Measurements from ENCODE around the gene MATR3. TPM values are rescaled to one million over a fixed set of nuclear protein-coding genes. Genes with fewer than 3 reads are reported as not detected.

MATR3 gene
- total RNA-seq, 4 donors from 2014 or later = 115 to 188 (median 156) TPM

DNA sequence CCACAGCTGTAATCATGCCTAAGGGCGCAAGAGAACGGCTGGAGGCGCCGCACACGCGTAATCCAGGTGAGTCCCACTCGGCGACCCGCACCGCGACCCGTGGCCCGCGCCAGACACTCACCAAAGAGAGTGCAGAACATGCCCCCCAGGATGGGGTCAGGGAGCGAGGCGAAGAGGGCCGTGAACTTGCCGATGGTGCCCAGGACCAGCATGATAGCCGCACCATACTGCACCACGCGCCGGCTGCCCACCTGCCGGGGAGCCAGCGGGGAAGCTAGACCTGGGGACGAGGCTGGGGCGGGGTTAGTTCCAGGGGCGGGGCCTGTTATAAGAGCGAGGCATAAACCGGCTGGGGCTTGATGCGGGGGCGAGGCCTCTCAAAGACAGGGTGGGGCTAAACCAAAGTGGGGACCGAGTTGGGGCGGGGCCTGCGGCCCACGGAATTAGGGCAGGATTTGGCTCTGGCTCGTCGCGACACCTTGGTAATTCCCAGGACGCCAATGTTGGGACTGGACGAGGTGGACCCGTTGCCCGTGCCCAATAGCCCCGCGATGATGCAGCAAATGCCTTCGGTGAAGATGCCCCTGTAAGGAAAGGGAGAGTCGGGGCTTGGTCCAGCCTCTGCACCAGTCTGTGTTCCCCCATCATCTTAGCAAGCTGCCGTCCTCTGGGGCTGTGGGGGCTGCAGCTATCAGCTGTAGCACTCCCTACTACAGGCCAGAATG lies 84.7 kb downstream of the MATR3 start:
- Histone ChIP-seq H3K27ac (no peak overlapping the region), H3K9me3 (no peaks in the 10 kb centered on the region), H3K4me3 (no peak overlapping the region), H3K36me3 (no peaks in the 10 kb centered on the region), H3K27me3 (no peaks in the 10 kb centered on the region), H3K4me1 (peaks cover 10 to 14% of the 10 kb centered on the region in 2 donors)
- intact Hi-C loops (cut with DNase I; ENCODE audit: low total_unique reads) (no loop called here), in situ Hi-C loops (cut with MboI; ENCODE audit: low sequenced_read_pairs in 4 of 4) (no loop called here)
- TF ChIP-seq, protein P1, sequence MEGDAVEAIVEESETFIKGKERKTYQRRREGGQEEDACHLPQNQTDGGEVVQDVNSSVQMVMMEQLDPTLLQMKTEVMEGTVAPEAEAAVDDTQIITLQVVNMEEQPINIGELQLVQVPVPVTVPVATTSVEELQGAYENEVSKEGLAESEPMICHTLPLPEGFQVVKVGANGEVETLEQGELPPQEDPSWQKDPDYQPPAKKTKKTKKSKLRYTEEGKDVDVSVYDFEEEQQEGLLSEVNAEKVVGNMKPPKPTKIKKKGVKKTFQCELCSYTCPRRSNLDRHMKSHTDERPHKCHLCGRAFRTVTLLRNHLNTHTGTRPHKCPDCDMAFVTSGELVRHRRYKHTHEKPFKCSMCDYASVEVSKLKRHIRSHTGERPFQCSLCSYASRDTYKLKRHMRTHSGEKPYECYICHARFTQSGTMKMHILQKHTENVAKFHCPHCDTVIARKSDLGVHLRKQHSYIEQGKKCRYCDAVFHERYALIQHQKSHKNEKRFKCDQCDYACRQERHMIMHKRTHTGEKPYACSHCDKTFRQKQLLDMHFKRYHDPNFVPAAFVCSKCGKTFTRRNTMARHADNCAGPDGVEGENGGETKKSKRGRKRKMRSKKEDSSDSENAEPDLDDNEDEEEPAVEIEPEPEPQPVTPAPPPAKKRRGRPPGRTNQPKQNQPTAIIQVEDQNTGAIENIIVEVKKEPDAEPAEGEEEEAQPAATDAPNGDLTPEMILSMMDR (IDR thresholded peaks at IDR 0.05 in 4 of 5, conservative IDR thresholded peaks at IDR 0.05 in 1 of 5) = no peak
- no peak for TF ChIP-seq POLR2A (IDR thresholded peaks at IDR 0.05)
- ATAC-seq (no peak), DNase-seq (no peak)

DNA sequence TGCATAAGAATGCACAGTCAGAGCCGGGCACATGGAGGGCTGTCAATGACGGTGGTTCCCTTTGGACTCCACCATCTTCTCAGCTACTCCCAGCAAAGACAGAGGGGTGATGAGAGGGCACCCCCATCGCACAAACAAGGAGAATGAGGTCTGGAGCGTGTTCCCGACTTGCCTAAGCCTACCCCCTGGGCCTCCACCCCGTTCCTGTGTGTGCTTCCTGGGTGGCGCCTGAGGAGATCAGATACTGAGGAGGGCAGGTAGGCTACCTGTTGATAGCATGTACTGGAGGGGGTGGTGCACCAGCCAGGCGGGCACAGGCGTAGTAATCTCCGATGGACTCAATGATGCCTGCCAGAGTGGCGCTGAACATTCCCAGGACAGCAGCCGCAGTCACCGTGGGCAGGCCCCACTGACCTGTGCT lies 85.4 kb downstream of the MATR3 start:
- Histone ChIP-seq H3K36me3 (no peaks in the 10 kb centered on the region), H3K27ac (no peak overlapping the region), H3K4me3 (no peak overlapping the region), H3K4me1 (peaks cover 5 to 8% of the 10 kb centered on the region in 2 donors), H3K27me3 (no peaks in the 10 kb centered on the region), H3K9me3 (no peaks in the 10 kb centered on the region)
- in situ Hi-C loops (cut with MboI; ENCODE audit: low sequenced_read_pairs in 4 of 4) (no loop called here), intact Hi-C loops (cut with DNase I; ENCODE audit: low total_unique reads) (no loop called here)
- DNase-seq (no peak), ATAC-seq (no peak)
- TF ChIP-seq POLR2A (IDR thresholded peaks at IDR 0.05) = no peak
- TF ChIP-seq, protein P1 (IDR thresholded peaks at IDR 0.05 in 4 of 5, conservative IDR thresholded peaks at IDR 0.05 in 1 of 5) = no peak

DNA sequence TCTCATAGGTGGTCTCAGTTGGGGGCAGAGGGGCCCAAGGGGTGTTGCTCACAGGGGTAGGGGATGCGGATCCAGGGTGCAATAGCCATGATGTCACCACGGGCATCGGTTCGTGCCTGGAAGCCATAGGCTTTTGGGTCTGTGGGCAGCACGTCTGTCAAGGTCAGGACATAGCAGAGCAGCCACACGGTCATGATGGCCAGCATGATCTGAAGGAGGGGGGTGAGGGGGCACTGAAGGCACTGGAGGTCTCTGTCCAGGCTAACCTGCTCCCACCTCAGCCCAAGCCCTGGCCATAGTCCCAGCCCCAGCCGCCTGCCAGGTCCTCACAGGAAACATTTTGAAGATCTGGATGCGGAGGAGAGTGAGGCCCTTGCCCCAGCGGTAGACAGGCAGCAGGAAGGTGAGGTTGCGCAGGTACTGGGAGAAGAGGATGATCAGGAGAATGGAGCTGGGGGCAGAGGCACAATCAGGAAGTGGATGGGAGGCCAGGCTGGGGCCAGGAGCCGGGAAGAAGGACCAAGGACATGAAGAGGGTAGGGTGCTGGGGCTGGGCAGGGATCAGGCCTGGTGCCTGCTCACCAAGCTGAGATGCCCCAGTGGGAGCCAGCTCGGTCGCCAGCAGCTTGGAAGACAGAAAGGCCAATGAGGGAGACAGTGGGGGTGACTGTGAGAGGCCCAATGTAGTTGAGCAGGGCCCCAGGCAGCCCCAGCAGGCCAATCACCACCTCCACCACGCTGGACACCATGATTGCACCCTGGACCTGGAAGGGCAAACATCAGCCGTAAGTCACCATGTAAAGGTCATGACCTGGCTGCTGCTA lies 86.3 kb downstream of the MATR3 start:
- no peak overlapping the region for H3K4me3 ChIP-seq
- DNase-seq (no peak), ATAC-seq (no peak)
- H3K36me3 ChIP-seq = no peaks in the 10 kb centered on the region
- no peak overlapping the region for H3K27ac ChIP-seq
- TF ChIP-seq, protein P1 (IDR thresholded peaks at IDR 0.05 in 4 of 5, conservative IDR thresholded peaks at IDR 0.05 in 1 of 5) = no peak
- TF ChIP-seq POLR2A (IDR thresholded peaks at IDR 0.05) = no peak
- no peaks in the 10 kb centered on the region for H3K27me3 ChIP-seq
- intact Hi-C loops (cut with DNase I; ENCODE audit: low total_unique reads) (no loop called here), in situ Hi-C loops (cut with MboI; ENCODE audit: low sequenced_read_pairs in 4 of 4) (no loop called here)
- peaks cover 1 to 8% of the 10 kb centered on the region in 2 donors for H3K4me1 ChIP-seq
- H3K9me3 ChIP-seq = no peaks in the 10 kb centered on the region

Other genes with a start within 250 kb of the MATR3 start
- gene SIL1, start 95.4 kb upstream of the MATR3 start, total RNA-seq = 10 to 100 TPM; 36.6 to 52.6 (median 48.2) TPM
- gene PAIP2, start 48.1 kb downstream of the MATR3 start, total RNA-seq = 100 to 1,000 TPM; 111 to 148 (median 126) TPM
- gene SLC23A1, start 89.6 kb downstream of the MATR3 start, total RNA-seq = not detected
- under 1 TPM in 1 of 4 donors, not detected in 3; 0.46 TPM for gene MZB1, start 96.2 kb downstream of the MATR3 start, total RNA-seq
- 10 to 100 TPM; 26.8 to 81.4 (median 52.9) TPM for gene PROB1, start 101.4 kb downstream of the MATR3 start, total RNA-seq
- 10 to 100 TPM in 3 of 4 donors, 1 to 10 TPM in 1; 6.8 to 24.1 (median 12.5) TPM for gene SPATA24, start 110.3 kb downstream of the MATR3 start, total RNA-seq
- 10 to 100 TPM in 3 of 4 donors, 1 to 10 TPM in 1; 5.1 to 21.7 (median 13.3) TPM for gene DNAJC18, start 145.8 kb downstream of the MATR3 start, total RNA-seq
- 1 to 10 TPM; 5.4 to 8.9 (median 6.9) TPM for gene ECSCR, start 169.0 kb downstream of the MATR3 start, total RNA-seq
- gene SMIM33, start 177.3 kb downstream of the MATR3 start, total RNA-seq = not detected
- gene STING1, start 189.0 kb downstream of the MATR3 start, total RNA-seq = 10 to 100 TPM; 10.1 to 12.5 (median 10.9) TPM